COLO829 (cell line): ENCODE measurements around the gene SDK2.

Experiments used
- DNase-seq: peaks from one replicate; pipeline ENCODE4 v3.0.0; 2012; ENCODE audit warnings: low spot score

The SDK2 gene

GRCh38 chr17:73389411-73389810, 254.8 kb downstream of the SDK2 start:
- no peak for DNase-seq

- DNase-seq = no peak
These were observed 255.7 kb downstream of the SDK2 start for GRCh38 chr17:73388578-73388905.

- no peak for DNase-seq
These were observed 256.3 kb downstream of the SDK2 start for GRCh38 chr17:73387746-73388577.

- DNase-seq = no peak
These were observed 257.7 kb downstream of the SDK2 start for GRCh38 chr17:73386561-73386960.

GRCh38 chr17:73384926-73385325, 259.3 kb downstream of the SDK2 start:
- no peak for DNase-seq

GRCh38 chr17:73380439-73381106, 263.7 kb downstream of the SDK2 start:
- no peak for DNase-seq

GRCh38 chr17:73379826-73380225, 264.4 kb downstream of the SDK2 start:
- no peak for DNase-seq

- DNase-seq = no peak
These were observed 265.2 kb downstream of the SDK2 start for GRCh38 chr17:73378974-73379470.

- no peak for DNase-seq
These were observed 267.6 kb downstream of the SDK2 start for GRCh38 chr17:73376636-73377035.

GRCh38 chr17:73376152-73376551, 268.1 kb downstream of the SDK2 start:
- DNase-seq = no peak

GRCh38 chr17:73371836-73372235, 272.4 kb downstream of the SDK2 start:
- no peak for DNase-seq

GRCh38 chr17:73371285-73371684, 273.0 kb downstream of the SDK2 start:
- DNase-seq = peak; percentile 36

GRCh38 chr17:73369817-73370490, 274.3 kb downstream of the SDK2 start:
- DNase-seq = peak; percentile 87

GRCh38 chr17:73369111-73369521, 275.1 kb downstream of the SDK2 start:
- DNase-seq = no peak

- no peak for DNase-seq
These were observed 276.1 kb downstream of the SDK2 start for GRCh38 chr17:73368085-73368631.

GRCh38 chr17:73365906-73366623, 278.2 kb downstream of the SDK2 start:
- DNase-seq = no peak

- no peak for DNase-seq
These were observed 278.9 kb downstream of the SDK2 start for GRCh38 chr17:73365301-73365874.

GRCh38 chr17:73364155-73364522, 280.1 kb downstream of the SDK2 start:
- no peak for DNase-seq

- no peak for DNase-seq
These were observed 280.6 kb downstream of the SDK2 start for GRCh38 chr17:73363442-73364154.

GRCh38 chr17:73362697-73363096, 281.5 kb downstream of the SDK2 start:
- DNase-seq = no peak
